ENCODE measurements around the gene SERPINB6.

Gene SERPINB6

DNA sequence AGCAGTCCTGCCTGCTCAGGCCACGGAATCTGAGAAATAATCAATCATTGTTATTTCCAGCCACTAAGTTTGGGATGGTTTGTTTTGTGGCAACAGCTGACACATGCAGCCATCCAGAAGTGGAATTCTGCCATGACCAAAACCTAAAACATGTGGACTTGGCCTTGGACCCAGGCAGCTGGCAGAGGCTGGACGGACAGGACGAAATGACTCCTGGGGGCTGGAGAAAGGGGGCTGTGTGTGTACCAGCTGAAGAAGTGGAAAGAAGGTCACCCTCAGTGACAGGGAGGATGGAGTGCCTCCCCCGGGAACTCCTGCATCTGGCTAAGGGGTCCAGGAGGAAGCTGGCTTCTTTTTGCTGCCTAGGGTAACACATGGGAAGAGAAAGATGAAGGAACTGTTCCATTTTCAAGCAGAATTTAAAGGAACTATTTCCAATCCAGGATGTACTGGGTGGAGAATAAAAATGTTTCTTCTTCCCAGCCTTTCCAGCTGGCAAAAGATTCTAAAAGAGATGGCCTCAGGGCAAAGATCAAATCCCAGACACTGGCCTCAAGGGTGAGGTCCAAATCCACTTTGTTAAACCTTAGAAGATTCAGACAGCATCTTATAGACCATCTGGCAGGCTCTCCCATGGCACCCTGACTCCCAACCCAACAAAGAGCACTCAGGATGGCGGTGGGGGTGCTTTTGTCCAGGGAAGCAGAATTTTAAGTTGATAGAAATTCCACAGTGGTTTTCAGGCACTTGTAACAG is 14.3 kb downstream of the SERPINB6 start:
- DNase-seq (ENCODE audit: insufficient read length, low spot score) (no peak), FAIRE-seq (no peak)
- TF ChIP-seq, protein P1, sequence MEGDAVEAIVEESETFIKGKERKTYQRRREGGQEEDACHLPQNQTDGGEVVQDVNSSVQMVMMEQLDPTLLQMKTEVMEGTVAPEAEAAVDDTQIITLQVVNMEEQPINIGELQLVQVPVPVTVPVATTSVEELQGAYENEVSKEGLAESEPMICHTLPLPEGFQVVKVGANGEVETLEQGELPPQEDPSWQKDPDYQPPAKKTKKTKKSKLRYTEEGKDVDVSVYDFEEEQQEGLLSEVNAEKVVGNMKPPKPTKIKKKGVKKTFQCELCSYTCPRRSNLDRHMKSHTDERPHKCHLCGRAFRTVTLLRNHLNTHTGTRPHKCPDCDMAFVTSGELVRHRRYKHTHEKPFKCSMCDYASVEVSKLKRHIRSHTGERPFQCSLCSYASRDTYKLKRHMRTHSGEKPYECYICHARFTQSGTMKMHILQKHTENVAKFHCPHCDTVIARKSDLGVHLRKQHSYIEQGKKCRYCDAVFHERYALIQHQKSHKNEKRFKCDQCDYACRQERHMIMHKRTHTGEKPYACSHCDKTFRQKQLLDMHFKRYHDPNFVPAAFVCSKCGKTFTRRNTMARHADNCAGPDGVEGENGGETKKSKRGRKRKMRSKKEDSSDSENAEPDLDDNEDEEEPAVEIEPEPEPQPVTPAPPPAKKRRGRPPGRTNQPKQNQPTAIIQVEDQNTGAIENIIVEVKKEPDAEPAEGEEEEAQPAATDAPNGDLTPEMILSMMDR (IDR thresholded peaks at IDR 0.05; ENCODE audit: insufficient read depth, missing control alignments), result no peak

DNA sequence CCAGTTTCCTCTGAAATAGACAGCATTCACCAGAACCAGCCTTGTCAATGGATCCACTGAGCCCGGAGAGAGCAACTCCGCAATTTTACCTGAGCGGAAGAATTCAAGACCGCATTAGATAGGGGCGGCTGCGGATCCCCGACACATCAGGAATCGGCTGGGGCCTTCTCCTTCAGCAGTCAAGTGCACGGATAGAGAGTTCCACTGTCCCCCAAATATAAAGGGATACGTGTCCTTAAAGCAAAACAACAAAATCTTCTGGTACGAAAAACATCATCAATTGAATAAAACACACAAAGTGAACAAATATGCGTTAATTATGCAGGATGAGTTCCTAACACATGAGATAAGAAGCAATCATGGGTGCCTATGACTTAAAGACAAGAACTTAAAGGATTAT is 18.3 kb downstream of the SERPINB6 start:
- FAIRE-seq, result no peak
- no peak for DNase-seq (ENCODE audit: insufficient read length, low spot score)

DNA sequence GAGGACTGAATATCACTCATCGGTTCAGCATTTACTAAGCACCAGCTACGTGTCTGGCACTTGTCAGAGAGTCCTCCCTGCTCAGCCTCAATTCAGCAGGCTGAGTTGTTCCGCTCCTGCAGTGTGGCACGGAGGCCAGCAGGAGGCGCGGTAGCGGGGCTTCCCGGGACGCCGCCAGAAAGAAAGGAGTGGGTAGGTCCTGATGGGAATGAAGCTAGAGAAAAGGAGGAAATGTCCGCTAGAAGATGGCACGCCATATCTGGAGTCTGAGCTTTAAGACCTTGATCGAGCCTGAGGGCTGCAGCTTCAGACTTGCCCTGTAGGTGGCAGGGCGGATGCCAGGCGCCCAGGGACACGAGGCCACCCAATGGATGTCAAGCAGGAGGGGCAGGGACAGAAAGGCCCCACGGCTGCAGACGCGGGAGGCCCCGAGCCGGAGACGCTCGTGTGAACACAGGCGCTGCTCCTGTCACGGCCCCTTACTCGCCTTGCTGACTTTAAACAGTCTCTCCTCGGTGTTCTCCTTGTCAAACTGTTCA is 18.7 kb downstream of the SERPINB6 start:
- TF ChIP-seq, protein P1 (IDR thresholded peaks at IDR 0.05; ENCODE audit: insufficient read depth, missing control alignments), result peak; percentile 57
- peak; percentile 60 for DNase-seq (ENCODE audit: insufficient read length, low spot score)
- no peak for FAIRE-seq

More for the DNA sequence above, 18.3 kb downstream of the SERPINB6 start:
- TF ChIP-seq, protein P1 (IDR thresholded peaks at IDR 0.05; ENCODE audit: insufficient read depth, missing control alignments), result no peak

DNA sequence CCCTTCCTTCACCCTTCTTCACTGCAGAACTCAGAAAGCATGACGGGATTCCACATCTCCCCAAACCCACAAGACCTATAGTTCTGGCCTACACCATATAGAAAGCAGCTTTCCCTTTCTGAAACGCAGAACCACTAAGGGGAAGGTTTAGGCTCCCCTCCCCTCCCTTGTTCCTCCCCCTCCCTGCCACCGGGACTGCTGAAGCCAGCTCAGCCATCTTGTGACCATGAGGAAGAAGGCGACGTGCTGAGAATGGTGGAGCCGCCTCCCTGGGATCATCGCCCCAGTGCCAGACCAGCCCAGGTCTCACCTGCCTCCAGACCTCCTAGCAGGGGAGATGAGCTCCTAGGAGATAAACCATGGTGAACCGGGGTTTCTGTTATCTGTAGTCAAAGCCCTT is 19.6 kb downstream of the SERPINB6 start:
- TF ChIP-seq, protein P1 (IDR thresholded peaks at IDR 0.05; ENCODE audit: insufficient read depth, missing control alignments), result no peak
- DNase-seq (ENCODE audit: insufficient read length, low spot score) (no peak), FAIRE-seq (no peak)

DNA sequence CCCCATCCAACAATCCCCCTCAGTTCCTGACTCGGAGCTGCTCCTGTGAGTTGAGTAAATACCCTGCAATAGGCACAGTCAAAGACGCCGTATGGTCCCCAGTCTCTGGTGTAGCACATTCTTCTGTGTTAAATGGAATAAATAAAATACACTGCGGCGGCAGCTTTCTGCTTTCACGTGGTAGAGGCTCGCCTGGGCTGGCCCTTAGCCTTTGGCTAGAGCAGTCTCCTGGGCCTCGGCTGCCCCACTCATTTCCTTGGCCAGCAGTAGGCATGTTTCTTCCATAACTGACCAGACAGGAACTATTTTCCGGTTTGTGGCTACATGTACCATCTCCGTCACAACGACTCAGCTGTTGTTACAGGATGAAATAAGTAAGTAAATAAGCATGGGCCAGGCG is 20.7 kb downstream of the SERPINB6 start:
- no peak for FAIRE-seq
- TF ChIP-seq, protein P1 (IDR thresholded peaks at IDR 0.05; ENCODE audit: insufficient read depth, missing control alignments), result no peak
- no peak for DNase-seq (ENCODE audit: insufficient read length, low spot score)

DNA sequence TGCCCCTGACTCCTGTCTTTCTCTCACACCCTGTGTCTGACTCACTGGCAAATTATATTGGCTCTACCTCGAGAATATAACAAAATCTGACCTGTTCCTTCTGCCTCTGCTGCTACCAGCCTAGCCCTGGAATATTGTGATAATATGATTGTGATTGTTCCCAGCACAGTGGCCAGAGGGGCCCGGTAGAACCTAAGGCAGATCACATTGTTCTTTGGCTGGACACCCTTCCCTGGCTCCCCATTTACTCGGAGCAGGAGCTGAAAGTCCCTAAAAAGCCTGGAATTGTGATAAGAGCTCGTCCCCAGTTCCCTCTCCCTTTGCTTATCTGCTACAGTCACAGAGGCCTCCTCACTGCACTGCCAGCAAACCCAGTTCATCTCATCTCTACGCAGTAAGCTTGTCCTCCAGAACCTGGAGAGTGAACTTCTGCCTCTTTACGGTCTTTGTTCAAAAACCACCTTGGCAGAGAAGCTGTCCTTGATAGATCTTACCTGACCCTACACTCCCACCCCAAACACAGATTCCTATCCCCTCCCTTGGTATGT is 21.8 kb downstream of the SERPINB6 start:
- DNase-seq (ENCODE audit: insufficient read length, low spot score) (no peak), FAIRE-seq (no peak)
- TF ChIP-seq, protein P1 (IDR thresholded peaks at IDR 0.05; ENCODE audit: insufficient read depth, missing control alignments), result no peak

DNA sequence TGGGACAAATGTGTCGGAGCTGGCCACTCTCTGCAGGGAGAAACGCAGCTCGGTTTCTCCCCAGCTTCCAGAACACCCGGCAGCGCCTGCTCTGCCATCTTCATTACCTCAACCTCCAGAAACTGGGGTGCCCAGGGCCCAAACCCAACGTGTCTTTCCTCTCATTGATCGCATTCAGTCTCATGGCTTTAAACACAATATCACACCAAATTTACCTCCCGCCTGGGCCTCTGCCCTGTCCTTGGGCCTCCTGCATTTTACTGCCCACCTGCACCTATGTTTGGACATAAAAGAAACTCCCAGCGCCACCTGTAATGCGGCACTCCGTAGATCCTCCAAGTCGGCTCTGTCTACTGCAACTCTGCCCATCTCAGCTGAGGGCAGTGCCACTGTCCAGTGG is 22.2 kb downstream of the SERPINB6 start:
- TF ChIP-seq, protein P1 (IDR thresholded peaks at IDR 0.05; ENCODE audit: insufficient read depth, missing control alignments), result no peak
- no peak for DNase-seq (ENCODE audit: insufficient read length, low spot score)
- no peak for FAIRE-seq

Data from D721Med (cell line).